Posterior cingulate gyrus (tissue), 11 donors: Measurements from ENCODE around the gene CDC42SE2.
A peak's percentile ranks its signal among the peaks of the same experiment; 100 is the strongest.

ENCODE experiments used
- DNase-seq, 10 donors: peaks; one replicate each; pipeline versions ENCODE4 v3.0.0 to v3.0.0-alpha.2; 2020 to 2021; ENCODE audit warnings: mixed read lengths in 3 of 10
- intact Hi-C: fragments of 100-400 bp; cut with DNase I; formaldehyde crosslinking; loops from one replicate; pipeline ENCODE4 v1.15.1; 2023

Gene CDC42SE2

GRCh38 chr5:131263648-131264450 is at the start of gene CDC42SE2:
TSS of gene CDC42SE2 (plus strand) at chr5:131264053. CDS start at chr5:131359494, 95,441 bp downstream.
- intact Hi-C loops: loop anchor here (2.0 to 10.0 kb wide), 3 partner anchors 99 to 153 kb away; partner anchors contain the start of gene HINT1
- DNase-seq: peak; percentile 66 to 97 (median 80)

- intact Hi-C loops: no loop called here
Observed at GRCh38 chr5:131214609-131215227, 49.1 kb upstream of the CDC42SE2 start.

GRCh38 chr5:131217791-131218190 is 46.1 kb upstream of the CDC42SE2 start:
- intact Hi-C loops: no loop called here
- no peak for DNase-seq

More at GRCh38 chr5:131214609-131215227, 49.1 kb upstream of the CDC42SE2 start:
- DNase-seq: no peak

- intact Hi-C loops: no loop called here
Observed at GRCh38 chr5:131218392-131218791, 45.5 kb upstream of the CDC42SE2 start.

GRCh38 chr5:131220566-131220965 is 43.3 kb upstream of the CDC42SE2 start:
- no peak for DNase-seq
- intact Hi-C loops: no loop called here

More at GRCh38 chr5:131218392-131218791, 45.5 kb upstream of the CDC42SE2 start:
- DNase-seq: no peak

GRCh38 chr5:131221008-131221703 is 42.7 kb upstream of the CDC42SE2 start:
- intact Hi-C loops: no loop called here
- DNase-seq: no peak

GRCh38 chr5:131221888-131222287 is 42.0 kb upstream of the CDC42SE2 start:
- DNase-seq: no peak
- intact Hi-C loops: no loop called here

GRCh38 chr5:131222731-131223130 is 41.1 kb upstream of the CDC42SE2 start:
- no peak for DNase-seq
- intact Hi-C loops: no loop called here

GRCh38 chr5:131223751-131224386 is 40.0 kb upstream of the CDC42SE2 start:
- DNase-seq: no peak
- intact Hi-C loops: no loop called here

- DNase-seq: peak in 1 of 10 donors; percentile 25
- intact Hi-C loops: no loop called here
Observed at GRCh38 chr5:131224387-131225201, 39.3 kb upstream of the CDC42SE2 start.

- intact Hi-C loops: no loop called here
- no peak for DNase-seq
Observed at GRCh38 chr5:131225282-131225974, 38.4 kb upstream of the CDC42SE2 start.

- intact Hi-C loops: no loop called here
- no peak for DNase-seq
Observed at GRCh38 chr5:131226899-131227298, 37.0 kb upstream of the CDC42SE2 start.

- intact Hi-C loops: no loop called here
- no peak for DNase-seq
Observed at GRCh38 chr5:131228646-131229045, 35.2 kb upstream of the CDC42SE2 start.

GRCh38 chr5:131229623-131230022 is 34.2 kb upstream of the CDC42SE2 start:
- intact Hi-C loops: no loop called here

GRCh38 chr5:131230406-131230805 is 33.4 kb upstream of the CDC42SE2 start:
- intact Hi-C loops: no loop called here
- peak in 1 of 10 donors; percentile 20 for DNase-seq

More at GRCh38 chr5:131229623-131230022, 34.2 kb upstream of the CDC42SE2 start:
- no peak for DNase-seq

GRCh38 chr5:131239686-131240085 is 24.2 kb upstream of the CDC42SE2 start:
- no peak for DNase-seq
- intact Hi-C loops: no loop called here

- intact Hi-C loops: no loop called here
- DNase-seq: no peak
Observed at GRCh38 chr5:131242728-131243255, 21.1 kb upstream of the CDC42SE2 start.

- no peak for DNase-seq
Observed at GRCh38 chr5:131245312-131245711, 18.5 kb upstream of the CDC42SE2 start.

GRCh38 chr5:131245948-131246347 is 17.9 kb upstream of the CDC42SE2 start:
- no peak for DNase-seq
- intact Hi-C loops: no loop called here

More at GRCh38 chr5:131245312-131245711, 18.5 kb upstream of the CDC42SE2 start:
- intact Hi-C loops: no loop called here
